LHCN-M2 (cell line): ENCODE results near the gene TBC1D3B. TPM values are rescaled to one million over a fixed set of nuclear protein-coding genes. Genes with fewer than 3 reads are reported as not detected.
"Not testable (repeated sequence)": the region's sequence is repeated elsewhere in the genome, so short reads cannot be mapped to it uniquely, and the experiment has no call there.

Experiments
- DNase-seq: peaks from one replicate; pipeline ENCODE4 v3.0.0-alpha.2; 2012; ENCODE audit warnings: low read depth
- polyA plus RNA-seq: library from polyadenylated mRNA; unstranded; fragments of >200 nt; gene quantifications from one replicate; pipeline ENCODE4 v1.2.1, GENCODE V29; 2012; ENCODE audit warnings: missing spikeins
- total RNA-seq: library from RNA; depleted of rRNA; stranded (reverse); fragments of >200 nt; gene quantifications from 2 replicates; pipeline ENCODE4 v1.2.3, GENCODE V29; 2014; rRNA removed

Gene TBC1D3B
- 1.4 TPM in 1 of 2 replicates, not detected in the other for total RNA-seq
- 1.3 TPM for polyA plus RNA-seq

DNA sequence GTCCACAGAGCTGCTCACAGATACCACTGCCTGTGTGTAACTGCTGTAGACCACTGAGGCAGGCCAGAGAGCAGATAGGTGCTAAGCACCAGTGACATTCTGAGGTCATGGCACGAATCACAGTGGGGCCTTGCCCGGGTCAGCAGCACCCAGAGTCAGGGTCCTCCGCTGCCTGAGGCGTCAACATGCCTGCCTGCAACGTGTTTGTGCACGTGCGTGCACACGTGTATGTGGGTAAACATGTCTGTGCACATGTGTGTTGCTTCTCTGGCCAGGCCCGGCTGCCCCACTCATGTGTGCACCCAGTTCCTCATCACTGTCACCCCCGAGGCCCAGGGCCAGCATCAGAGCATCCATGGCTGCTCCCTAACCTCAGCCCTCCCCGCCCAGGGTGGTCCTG, at the start of gene TBC1D3B:
TSS of gene TBC1D3B (minus strand) at position 101 of the 400 bp plus-strand sequence. CDS start 1,586 bp downstream, outside the sequence.
- DNase-seq = not testable (repeated sequence)

DNA sequence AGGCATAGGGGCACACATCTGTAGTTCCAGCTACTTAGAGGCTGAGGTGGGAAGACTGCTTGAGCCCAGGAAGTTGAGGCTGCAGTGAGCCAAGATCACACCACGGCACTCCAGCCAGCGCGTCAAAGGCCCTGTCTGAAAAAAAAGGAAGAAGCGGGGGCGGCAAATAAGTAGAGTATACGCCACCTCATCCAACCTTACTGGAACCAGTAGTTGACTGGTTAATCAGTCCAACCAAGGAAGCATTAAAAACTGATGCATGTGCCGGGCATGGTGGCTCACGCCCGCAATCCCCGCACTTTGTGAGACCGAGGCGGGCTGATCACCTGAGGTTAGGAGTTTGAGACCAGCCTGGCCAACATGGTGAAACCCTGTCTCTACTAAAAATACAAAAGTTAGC, 46.5 kb upstream of the TBC1D3B start:
- DNase-seq = not testable (repeated sequence)

DNA sequence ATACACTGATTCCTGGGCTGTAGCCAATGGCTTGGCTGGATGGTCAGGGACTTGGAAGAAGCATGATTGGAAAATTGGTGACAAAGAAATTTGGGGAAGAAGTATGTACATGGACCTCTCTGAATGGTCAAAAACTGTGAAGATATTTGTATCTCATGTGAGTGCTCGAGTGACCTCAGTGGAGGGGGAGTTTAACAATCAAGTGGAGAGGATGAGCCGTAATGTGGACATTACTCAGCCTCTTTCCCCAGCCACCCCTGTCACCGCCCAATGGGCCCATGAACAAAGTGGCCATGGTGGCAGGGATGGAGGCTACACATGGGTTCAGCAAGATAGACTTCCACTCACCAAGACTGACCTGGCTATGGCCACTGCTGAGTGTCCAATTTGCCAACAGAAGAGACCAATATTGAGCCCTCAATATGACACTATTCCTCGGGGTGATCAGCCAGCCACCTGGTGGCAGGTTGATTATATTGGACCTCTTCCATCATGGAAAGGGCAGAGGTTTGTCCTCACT, 45.2 kb upstream of the TBC1D3B start:
- DNase-seq = not testable (repeated sequence)

DNA sequence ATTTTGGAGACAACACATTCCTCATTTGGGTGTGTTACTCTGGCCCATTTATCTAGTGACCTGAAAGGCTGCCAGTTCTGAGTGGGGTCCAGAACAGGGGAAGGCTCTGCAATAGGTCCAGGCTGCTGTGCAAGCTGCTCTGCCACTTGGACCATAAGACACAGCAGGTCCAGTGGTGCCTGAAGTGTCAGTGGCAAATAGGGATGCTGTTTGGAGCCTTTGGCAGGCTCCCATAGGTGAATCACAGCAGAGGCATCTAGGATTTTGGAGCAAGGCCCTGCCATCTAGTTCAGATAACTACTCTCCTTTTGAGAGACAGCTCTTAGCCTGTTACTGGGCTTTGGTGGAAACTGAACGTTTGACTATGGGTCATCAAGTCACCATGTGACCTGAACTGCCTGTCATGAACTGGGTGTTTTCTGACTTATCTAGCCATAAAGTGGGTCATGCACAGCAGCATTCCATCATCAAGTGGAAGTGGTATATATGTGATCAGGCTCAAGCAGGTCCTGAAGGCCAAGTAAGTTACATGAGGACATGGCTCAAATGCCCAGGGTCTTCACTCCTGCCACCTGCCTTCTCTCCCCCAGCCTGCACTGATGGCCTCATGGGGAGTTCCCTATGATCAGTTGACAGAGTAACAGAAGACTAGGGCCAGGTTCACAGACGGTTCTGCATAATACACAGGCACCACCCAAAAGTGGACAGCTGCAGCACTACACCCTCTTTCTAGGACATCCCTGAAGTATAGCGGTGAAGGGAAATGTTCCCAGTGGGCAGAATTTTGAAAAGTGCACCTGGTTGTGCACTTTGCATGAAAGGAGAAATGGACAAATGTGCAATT, 44.5 kb upstream of the TBC1D3B start:
- not testable (repeated sequence) for DNase-seq

DNA sequence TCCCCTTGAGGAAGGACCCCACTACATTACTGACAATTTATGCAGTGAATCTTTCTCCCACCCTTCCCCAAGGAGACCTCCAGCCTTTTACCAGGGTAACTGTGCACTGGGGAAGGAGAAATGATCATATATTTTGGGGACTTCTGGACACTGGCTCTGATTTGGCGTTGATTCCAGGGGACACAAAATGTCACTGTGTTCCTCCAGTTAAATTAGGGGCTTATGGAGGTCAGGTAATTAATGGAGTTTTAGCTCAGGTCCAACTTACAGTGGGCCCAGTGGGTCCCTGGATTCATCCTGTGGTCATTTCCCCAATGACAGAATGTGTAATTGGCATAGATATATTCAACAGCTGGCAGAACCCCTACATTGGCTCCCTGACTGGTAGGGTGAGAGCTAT, 43.1 kb upstream of the TBC1D3B start:
- not testable (repeated sequence) for DNase-seq

DNA sequence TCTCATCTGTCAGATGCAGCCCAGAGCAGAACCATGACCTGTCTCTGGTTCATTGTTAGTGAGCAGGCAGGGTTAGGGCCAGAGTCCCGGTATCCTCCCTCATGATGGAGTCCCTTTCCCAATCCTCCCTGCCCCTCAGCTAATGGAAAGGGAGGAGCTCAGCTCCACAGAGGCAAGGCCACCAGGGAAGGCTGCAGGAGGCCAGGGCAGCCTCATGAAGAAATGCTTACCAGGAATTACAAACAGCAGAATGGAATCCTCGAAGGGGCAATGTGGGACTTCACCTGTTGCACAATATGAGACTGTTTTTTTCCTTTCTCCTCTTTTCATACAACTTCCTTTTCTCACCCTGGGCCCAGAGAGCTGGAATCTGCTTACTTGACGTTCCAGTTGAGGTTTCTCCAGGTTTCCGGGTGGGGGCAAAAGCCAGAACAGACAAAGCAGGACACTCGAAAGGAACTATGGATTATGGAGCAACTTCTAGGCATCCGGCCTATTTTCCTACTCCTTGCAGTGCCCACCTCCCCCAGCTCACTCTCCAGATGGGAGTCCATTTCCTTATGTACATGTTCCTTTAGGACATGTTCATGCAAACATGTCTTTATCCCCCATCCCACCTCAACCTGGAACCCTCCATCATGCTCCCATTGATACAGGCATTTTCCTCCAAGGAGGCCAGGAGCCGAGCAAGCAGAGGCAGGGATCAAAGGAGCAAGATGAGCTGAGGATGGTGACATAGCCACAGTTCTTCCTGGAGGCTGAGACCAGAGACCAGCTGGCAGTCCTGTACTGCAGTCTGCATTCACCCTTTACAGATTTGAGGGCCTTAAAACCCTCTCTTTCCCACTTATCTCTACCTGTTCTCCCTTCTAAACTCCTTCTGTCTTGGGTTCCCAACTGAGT, 39.2 kb upstream of the TBC1D3B start:
- DNase-seq = not testable (repeated sequence)

DNA sequence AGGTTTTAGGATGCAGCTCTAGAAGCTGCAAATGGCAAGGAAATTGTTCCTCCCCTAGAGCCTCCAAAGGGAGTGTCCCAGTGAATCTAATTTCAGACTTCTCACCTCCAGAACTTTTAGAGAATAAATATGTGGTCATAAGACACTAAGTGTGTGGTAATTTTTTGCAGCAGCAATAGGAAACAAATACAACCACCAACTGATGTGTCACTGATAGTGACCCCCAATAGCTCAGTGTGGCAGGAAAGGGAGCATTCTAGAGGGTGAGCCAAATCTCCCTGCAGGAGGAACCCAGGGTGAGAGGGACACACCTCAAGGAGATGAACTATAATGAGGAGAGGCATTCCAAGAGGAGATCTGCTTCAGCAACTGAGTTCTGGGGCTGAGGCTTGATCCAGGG, 38.5 kb upstream of the TBC1D3B start:
- DNase-seq = no peak

DNA sequence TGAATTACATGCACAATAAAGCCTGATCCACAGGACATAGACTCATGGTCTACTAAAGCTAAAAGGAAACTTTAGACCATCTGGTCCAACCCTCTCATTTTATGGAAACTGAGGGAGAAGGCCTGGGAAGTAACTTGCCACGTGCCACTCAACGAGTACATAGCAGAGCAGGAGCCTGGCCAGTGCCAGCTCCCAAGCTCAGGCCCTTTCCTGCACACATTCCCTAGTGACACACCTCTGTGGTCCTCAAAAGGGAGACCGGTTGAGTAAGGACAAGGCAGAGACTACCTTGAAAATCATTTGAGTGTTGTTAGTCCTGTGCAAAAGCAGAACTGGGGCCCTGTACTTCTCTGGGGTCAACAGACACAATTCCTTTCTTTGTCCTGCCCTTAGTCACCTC, 37.3 kb upstream of the TBC1D3B start:
- DNase-seq = no peak

DNA sequence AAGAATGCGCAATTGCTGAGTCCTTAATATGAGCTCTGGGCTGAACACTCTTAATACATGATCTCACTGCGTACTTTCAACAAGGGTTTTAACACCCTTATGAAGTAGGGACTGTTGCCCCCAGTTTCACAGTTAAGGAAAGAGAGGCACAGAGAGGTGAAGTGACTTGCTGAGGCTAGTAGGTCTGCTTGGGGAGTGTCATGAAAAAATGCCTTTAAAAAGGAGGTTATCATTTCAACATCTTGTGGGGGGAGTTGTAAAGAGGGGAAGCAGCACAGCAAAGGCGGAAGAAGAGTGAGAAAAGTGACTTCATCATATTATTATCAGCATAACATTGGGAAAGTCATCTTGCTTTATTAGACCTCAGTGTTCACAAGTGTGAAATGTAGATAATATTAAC, 36.5 kb upstream of the TBC1D3B start:
- no peak for DNase-seq

DNA sequence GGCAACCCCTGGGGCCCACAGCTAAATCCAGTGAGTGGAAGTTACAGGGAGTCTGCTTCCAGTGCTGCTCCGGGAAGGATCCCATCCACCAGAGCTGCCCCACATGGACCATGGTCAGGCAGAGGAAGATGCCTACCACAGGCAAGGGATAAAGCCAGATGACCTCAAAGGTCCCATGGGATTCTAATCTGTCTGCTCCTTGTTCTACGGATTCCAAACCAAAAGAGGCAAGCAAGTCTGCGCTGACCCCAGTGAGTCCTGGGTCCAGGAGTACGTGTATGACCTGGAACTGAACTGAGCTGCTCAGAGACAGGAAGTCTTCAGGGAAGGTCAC, 35.8 kb upstream of the TBC1D3B start:
- no peak for DNase-seq

DNA sequence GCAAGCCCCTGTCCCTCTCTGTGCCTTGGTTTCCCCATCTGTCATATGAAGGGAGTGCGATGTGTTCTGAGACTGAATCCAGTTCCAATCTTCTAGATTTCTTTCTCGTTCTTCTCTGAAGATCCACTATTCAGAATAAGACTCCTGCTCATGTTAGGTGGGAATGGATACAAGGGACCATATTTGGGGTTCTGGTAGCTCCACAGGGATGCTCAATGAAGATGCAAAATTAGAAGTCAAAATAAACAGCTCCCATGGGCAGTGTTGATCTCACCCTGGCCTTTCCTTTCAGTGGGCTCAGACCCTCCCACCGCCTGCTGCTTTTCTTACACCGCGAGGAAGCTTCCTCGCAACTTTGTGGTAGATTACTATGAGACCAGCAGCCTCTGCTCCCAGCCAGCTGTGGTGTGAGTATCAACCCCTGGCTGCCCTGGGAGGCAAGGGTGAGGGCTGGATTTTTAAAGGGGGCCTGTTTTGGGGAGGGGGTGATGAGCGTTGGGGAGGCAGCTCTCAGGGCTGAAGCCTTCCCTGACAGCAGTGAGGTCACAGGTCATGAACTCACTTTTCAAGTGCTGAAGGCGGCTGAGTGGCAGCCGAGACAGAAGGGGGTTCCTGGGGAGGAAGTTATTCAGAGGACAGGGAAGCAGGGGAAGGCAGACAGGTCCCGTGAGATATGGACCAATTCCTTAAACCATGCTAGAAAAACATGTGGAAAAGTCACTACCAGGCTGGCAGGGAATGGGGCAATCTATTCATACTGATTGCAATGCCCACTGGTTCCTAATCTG, 35.2 kb upstream of the TBC1D3B start:
- DNase-seq = not testable (repeated sequence)

DNA sequence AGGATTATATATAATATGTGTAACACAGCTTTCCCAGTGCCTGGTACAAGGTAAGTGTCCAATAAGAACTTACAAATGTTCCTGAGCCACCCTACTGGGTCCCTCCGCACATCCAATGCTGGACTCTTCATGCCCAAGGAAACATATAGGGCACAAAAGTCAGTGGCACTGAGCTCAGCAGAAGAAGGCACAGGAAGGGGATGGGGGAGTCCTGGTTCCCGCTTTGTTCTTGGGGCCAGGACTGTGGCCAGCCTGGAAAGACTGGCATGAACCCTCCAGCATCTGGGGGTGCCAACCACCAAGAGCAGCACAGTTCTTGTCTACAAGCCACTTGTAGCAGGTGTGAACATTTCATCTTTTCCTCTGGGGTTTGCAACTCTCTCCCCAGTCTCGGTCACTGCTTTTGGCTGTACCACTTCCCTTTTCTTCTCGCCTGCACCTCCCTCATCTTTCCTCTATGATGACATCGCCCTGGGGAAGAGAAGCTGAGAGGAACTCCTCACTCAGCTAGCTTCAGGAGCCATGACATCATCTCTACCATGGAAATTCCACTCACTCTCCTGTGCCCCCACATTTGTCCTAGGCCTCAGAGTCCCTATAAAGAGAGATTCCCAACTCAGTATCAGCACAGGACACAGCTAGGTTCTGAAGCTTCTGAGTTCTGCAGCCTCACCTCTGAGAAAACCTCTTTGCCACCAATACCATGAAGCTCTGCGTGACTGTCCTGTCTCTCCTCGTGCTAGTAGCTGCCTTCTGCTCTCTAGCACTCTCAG, 34.2 kb upstream of the TBC1D3B start, which contains the start of gene CCL4L2:
TSS of gene CCL4L2 (plus strand) at position 625 of the 773 bp plus-strand sequence.
- not testable (repeated sequence) for DNase-seq

DNA sequence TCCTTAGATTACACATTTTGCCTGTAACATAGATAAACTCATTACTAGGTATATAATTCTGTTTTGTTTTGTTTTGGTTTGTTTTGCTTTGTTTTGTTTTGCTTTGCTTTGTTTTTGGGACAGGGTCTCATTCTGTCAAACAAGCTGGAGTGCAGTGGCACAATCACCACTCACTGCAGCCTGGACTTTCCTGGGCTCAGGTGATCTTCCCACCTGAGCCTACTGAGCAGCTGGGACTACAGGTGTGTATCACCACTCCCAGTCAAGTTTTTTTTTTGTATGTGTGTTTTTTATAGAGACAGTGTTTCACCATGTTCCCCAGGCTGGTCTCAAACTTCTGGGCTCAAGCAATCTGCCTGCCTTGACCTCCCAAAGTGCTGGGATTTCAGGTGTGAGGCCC, 33.1 kb upstream of the TBC1D3B start:
- DNase-seq = no peak

DNA sequence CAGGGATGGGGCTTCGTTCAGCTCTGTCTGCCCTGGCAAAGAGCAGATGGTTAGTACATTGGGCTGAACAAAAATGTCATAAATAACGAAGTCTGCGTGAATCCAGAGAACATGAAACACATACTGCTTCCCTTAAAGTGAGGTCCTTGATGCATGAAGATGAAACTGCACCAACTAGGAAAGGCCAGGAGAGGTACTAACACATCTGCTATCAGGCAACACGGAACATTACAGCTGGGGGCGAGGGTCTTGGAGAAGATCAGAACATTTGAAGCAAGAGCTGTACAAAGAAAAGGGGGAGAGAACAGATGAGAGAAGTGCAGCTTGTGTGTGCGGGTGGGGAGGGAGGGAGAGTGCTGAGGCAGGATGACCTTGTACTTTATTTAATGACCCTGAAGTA, 30.9 kb upstream of the TBC1D3B start:
- not testable (repeated sequence) for DNase-seq

DNA sequence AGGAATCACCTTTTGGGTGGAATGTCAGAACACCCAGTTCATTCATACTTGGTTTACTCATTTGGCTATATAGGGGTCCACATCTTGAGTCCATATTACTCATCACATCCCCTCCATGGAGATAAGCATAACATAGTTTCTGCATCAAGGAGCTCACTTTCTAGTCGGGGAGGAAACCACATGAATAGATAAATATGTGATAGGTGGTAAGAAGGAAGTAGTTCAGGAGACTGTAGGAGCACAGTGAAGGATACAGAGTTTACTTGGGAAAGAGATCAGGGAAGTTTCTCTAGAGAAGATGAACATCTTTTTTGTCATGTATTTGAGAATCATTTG, 30.0 kb upstream of the TBC1D3B start:
- not testable (repeated sequence) for DNase-seq

DNA sequence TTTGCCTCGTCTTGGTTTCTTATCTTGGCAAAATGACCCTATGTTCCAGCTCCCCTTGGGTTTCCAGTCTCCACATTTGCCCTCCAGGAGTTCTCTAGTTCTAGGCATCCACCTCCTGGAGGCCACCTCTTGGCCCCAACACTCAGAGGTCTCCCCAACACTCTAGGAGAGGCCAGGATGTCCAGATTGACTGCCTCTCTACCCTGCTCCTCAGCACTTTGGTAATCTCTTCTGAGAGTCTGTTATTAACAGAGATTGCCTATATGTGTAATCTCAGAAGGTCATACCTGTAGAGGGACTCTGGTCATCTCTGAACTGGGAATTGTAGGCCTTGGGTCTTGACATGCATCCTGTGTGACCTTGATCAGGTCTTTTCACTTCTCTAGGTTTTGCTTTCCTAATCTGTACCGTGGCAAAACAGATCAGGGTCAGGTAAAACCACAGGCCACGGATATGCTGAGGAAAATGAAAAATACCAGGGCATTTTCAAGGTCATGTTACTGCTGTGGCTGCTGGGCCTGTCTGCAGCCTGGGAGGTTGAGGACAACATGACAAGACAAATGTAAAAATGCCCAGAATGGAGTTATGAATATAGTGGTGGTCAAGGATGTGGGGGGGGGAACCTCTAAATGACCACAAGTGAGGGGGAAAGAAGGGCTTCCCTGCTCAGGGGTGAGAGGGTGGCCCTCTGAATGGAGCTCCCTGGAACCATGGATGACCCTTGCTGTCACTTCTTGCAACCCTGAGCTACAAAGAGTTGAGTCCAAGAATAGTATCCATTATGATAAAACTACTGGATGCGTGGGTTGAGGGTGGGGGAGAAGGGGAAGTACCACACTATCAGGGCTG, 29.4 kb upstream of the TBC1D3B start:
- no peak for DNase-seq

DNA sequence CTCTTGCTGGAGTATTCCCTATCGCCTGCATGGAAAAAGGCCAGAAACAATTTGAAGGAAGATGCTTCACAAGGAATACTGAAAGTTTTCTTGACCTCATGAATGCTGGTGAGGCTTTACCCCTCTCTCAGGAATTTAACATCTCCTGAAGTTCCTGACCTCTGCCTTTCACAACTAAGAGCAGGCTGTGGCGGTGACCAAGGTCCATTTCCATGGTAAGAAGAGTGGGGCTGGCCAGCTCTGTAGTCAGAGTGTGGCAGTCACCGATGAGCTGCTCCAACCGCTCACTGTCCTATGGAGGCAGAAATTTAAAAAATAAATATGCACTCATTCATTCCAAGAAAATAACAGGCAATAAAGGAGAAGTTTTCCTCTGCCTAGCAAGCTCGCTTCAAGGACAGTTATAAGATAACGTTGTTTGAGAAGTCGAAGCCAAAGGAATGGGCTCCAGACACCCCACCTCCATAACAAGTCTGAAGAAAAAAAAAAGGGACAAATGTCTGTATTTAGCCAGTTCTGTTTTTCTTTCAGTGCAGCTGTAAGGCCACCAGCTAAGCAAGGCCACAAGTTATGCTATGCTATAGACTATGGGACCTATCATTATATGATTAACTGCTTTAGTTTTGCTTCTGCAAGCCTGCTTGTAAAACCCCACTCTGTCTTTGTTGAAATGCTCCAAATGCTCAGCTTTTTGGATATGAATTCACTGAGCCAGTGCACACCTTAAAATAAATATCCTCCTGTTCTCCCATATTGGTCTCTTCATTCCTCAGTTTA, 28.5 kb upstream of the TBC1D3B start:
- DNase-seq = no peak

DNA sequence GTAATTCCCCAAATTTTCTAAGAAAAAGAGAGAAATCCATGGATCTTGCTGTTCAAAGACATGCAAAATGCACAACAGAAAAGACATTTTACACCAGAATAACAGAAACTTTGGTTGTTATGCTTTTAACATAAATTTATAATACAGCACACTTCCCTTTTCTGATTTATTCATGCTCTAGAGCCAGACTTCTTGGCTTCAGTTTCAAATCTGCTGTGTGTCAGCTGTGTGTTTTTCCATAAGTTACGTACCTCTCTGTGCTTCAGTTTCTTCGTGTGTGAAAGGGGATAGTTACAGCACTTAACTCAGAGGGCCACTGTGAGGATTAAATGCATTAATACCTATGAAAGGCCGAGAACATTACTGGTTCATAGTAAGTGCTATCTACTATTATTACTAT, 26.9 kb upstream of the TBC1D3B start:
- no peak for DNase-seq

DNA sequence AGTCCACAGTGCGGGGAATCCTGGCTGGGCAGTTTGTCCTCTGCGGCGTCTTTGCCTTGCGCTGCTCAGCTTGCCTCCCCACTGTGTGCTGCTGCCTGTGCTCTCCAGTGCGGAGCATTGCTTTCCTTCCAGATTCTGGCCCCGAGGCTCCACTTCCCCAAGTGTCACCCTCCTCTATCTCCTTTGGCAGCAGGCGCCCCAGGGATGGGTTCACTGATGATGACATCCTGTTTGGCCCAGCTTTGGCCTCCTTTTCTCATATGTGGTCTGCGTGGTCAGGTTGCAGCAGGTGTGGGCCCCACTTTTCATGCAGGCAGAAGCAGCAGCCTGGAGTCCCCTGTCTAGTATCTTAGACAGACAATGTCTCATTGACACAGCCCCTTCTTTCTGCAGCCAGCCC, 25.1 kb upstream of the TBC1D3B start:
- DNase-seq = not testable (repeated sequence)
